TTC549 (cell line): Measurements from ENCODE around the gene KCNC1.

Experiments used
- FAIRE-seq: peaks from 2 replicates; lab custom pipeline; 2012; peaks lifted over from hg19 to GRCh38; lab: Jason Lieb, UNC

The KCNC1 gene

DNA sequence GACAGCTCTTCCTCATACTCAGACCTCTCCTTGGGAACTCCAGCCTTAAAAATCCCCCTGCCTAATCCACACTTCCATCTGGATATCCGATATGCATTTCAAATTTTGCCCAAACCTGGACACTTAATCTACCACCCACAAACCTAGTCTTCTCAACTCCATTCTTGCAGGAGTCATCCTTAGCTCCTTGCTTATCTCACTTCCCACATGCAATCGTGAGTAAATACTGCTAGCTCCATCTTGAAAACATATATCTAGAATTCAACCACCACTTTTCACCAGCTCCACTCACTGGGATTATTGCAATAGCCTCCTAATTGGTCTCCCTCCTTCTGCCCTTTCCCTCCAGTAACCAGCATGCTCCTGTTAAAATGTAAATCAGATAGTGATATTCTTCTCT is 17.8 kb upstream of the KCNC1 start:
- FAIRE-seq: no peak

DNA sequence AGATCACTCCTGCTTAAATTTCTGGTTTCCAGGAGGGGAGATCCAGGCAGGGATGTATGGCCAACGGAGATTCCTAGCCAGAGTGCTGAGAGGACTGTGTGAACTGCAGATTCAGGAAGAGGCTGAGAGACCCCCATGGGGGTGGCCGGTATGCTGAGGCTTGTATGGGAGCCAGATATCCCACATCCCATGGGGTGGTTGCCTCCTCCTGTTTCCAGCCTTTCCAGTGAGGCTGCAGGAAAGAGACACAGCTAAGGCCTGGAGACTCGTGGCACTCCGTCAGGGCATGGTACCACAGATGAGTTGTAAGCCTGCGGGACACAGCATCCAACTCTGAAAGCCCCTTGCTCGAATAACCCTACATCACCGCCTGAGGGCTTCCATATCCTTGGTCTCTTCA is 16.6 kb upstream of the KCNC1 start:
- FAIRE-seq: no peak

DNA sequence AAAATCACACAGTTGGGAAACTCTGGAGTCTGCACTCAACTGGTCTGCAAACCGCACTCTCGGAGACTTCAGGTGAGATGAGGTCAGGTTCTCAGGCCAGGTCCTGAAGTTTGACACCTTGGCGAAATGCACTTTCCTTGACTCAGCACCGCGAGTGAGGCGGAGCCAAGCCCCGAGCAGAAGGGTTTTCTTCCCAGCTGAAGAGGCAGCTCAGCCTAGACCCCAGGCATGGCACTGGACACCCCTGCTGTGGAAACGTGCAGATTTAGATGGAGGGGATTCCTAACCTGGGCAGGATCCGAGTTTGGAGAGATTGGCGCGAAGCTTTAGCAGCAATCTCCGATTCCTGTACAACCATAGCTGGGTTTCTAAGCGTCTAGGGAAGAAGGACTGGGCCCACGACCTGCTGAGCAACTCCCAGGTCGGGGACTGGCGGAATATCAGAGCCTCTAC is 16.0 kb upstream of the KCNC1 start:
- no peak for FAIRE-seq

- no peak for FAIRE-seq
Observed at GRCh38 chr11:17719028-17719937, 15.3 kb upstream of the KCNC1 start, which contains the start of gene MYOD1. Gene MYOD1, plus strand, starts transcription at chr11:17719571. Its CDS starts 212 bp downstream, at chr11:17719783.

GRCh38 chr11:17719938-17720795 is 14.4 kb upstream of the KCNC1 start:
- no peak for FAIRE-seq

DNA sequence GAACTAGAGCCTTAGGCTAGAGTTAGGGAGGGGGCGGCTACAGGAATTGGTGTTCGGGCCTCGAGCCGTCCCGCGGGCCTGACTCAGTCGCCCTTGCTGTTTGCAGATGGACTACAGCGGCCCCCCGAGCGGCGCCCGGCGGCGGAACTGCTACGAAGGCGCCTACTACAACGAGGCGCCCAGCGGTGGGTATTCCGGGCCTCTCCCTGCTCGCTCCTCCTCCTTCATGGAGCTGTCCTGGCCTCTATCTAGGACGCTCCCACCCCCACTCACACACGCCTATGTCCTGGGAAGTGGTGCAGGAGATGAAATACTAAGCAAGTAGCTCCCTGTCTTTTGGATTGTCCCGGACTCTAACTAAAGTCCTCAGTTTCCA is 13.8 kb upstream of the KCNC1 start:
- FAIRE-seq: no peak

DNA sequence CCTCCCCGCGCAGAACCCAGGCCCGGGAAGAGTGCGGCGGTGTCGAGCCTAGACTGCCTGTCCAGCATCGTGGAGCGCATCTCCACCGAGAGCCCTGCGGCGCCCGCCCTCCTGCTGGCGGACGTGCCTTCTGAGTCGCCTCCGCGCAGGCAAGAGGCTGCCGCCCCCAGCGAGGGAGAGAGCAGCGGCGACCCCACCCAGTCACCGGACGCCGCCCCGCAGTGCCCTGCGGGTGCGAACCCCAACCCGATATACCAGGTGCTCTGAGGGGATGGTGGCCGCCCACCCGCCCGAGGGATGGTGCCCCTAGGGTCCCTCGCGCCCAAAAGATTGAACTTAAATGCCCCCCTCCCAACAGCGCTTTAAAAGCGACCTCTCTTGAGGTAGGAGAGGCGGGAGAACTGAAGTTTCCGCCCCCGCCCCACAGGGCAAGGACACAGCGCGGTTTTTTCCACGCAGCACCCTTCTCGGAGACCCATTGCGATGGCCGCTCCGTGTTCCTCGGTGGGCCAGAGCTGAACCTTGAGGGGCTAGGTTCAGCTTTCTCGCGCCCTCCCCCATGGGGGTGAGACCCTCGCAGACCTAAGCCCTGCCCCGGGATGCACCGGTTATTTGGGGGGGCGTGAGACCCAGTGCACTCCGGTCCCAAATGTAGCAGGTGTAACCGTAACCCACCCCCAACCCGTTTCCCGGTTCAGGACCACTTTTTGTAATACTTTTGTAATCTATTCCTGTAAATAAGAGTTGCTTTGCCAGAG is 13.2 kb upstream of the KCNC1 start:
- FAIRE-seq: no peak

DNA sequence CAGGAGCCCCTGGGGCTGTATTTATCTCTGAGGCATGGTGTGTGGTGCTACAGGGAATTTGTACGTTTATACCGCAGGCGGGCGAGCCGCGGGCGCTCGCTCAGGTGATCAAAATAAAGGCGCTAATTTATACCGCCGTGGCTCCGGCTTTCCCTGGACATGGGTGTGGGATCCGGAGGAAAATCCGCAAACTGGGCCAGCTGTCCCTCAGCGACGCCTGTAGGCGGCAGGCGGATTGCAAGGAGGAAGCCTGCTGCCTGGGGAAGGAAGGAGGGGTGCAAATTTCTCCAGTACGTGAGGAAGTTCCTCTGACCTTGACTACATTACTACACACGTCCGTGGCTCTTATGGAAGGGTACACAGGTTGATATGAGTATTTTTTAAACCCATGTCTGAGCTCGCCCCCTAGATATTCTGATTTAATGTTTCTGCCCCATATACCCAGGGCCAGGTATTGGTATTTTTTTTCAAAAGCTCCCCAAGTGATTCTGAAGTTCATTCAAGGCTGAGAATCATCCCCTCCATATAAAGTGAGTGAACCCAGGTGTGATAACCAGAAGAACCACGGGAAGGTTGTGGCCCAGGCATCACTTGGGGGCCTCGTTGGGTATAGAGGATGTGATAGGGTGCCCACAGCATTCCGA is 12.5 kb upstream of the KCNC1 start:
- FAIRE-seq: no peak

- no peak for FAIRE-seq
Observed at GRCh38 chr11:17724020-17724908, 10.3 kb upstream of the KCNC1 start.

DNA sequence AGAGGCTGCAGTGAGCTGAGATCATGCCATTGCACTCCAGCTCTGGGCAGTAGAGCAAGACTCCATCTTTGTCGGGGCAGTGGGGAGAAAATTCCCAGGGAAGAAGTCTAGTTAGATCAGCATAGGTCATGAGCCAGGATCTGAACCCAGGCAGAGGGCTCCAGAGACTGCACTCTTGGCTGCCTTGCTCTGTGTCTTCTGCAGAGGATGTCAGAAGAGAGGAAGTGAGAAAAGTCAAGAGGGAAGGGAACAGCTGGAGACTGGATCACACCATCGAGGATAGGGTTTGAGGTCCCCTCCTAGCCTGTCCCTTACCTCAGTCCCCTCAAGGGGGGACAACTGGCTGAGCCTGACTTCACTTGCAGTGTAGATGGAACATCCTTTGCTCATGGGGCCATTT is 9.4 kb upstream of the KCNC1 start:
- no peak for FAIRE-seq

- FAIRE-seq: no peak
Observed at GRCh38 chr11:17730137-17730536, 4.4 kb upstream of the KCNC1 start.

GRCh38 chr11:17730608-17731462 is 3.7 kb upstream of the KCNC1 start:
- FAIRE-seq: no peak

DNA sequence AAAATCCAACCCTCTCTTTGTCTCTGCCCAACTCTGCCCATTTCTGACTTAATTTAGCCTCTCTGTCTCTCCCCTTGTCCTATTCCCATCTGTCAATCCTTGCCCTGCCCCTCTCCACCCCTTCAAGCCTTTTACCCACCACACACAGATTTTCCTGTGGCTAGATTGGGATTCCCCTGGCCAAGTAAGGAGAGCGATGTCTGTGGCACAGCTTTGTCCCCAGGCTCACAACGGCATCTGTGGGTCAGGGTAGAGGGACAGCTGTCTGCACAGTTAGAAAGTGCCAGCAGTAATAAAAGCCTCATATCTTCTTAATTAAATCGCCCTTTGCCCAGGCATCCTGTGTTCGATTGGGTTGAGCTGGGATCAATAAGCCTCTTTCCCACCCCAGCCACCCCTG is 1.3 kb upstream of the KCNC1 start:
- FAIRE-seq: no peak

GRCh38 chr11:17734986-17735817 is 621 bp downstream of the KCNC1 start:
- FAIRE-seq: no peak

- no peak for FAIRE-seq
Observed at GRCh38 chr11:17735818-17736578, 1.4 kb downstream of the KCNC1 start.

GRCh38 chr11:17736579-17736893 is 2.0 kb downstream of the KCNC1 start:
- FAIRE-seq: no peak

GRCh38 chr11:17736930-17737817 is 2.6 kb downstream of the KCNC1 start:
- FAIRE-seq: no peak
